ENCODE results near the gene BPIFB2.

DNA sequence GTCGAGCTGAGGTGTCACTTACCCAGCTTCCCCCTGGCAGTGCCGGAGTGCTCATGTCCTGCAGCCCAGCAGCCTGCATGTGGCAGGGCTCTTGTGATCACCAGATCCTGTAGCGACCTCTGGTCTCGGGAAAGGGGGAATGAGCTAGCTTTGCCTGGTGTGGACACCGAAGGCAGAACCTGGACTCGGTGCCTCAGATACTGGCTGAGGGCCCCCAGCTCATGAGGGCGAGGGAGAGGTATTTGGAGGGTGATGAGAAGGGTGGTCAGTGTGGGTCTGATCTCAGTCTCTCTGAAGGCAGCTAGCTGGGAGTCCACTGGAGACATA, 29.5 kb upstream of the BPIFB2 start:
- TF ChIP-seq, protein P1, sequence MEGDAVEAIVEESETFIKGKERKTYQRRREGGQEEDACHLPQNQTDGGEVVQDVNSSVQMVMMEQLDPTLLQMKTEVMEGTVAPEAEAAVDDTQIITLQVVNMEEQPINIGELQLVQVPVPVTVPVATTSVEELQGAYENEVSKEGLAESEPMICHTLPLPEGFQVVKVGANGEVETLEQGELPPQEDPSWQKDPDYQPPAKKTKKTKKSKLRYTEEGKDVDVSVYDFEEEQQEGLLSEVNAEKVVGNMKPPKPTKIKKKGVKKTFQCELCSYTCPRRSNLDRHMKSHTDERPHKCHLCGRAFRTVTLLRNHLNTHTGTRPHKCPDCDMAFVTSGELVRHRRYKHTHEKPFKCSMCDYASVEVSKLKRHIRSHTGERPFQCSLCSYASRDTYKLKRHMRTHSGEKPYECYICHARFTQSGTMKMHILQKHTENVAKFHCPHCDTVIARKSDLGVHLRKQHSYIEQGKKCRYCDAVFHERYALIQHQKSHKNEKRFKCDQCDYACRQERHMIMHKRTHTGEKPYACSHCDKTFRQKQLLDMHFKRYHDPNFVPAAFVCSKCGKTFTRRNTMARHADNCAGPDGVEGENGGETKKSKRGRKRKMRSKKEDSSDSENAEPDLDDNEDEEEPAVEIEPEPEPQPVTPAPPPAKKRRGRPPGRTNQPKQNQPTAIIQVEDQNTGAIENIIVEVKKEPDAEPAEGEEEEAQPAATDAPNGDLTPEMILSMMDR (IDR thresholded peaks at IDR 0.05), result no peak
- TF ChIP-seq POLR2A (IDR thresholded peaks at IDR 0.05), result no peak
